ENCODE data around the gene VEZF1.
A peak's percentile ranks its signal among the peaks of the same experiment; 100 is the strongest.

VEZF1 gene

DNA sequence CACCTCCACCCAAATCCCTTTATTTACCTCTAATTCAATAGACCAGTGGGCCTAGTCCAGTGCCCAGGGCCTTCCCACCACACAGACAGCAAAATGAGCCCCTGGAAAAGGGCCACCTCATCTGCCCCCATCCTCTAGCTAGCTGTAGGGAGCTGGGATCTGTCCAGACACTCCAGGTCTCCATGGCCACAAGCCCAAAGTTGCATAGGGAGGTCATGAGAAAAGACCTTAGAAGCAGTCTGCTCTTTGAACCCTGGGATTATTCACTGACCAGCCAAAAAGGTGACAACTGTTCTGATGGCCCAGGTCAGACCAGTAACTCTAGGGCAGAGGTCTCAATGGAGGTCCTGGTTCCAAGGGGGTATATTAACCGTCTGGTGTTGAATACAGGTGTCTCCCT lies 34.8 kb downstream of the VEZF1 start:
- no peaks in the 10 kb centered on the region for H3K36me3 Mint-ChIP-seq (ENCODE audit: low read depth)
- peaks cover 82% of the 10 kb centered on the region for H3K4me1 Mint-ChIP-seq
- H3K27ac Mint-ChIP-seq: no peak overlapping the region
- no peak for TF ChIP-seq CTCF (IDR thresholded peaks at IDR 0.05)
- no peaks in the 10 kb centered on the region for H3K9me3 Mint-ChIP-seq
- no peak for DNase-seq
- peaks cover 15% of the 10 kb centered on the region for H3K27me3 Mint-ChIP-seq (ENCODE audit: low read depth, poor library complexity)
- H3K4me3 Mint-ChIP-seq: peak overlapping the region; percentile 89

DNA sequence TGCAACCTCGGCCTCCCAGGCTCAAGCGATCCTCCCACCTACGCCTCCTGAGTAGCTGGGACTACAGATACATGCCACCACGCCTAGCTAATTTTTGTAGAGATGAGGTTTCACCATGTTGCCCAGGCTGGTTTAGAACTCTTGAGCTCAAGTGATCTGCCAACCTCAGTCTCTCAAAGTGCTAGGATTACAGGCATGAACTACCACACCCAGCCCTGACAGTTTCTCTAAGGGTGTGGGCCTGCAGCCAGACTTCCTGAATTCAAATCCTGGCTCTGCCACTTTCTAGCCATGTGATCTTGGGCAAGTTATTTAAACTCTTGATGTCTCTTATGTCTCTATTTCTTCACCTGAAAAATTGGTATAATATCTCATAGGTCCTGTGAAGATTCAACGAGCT lies 38.4 kb downstream of the VEZF1 start:
- Mint-ChIP-seq H3K4me3 (no peak overlapping the region), H3K4me1 (peaks cover 86% of the 10 kb centered on the region), H3K27me3 (ENCODE audit: low read depth, poor library complexity) (peaks cover 8% of the 10 kb centered on the region), H3K36me3 (ENCODE audit: low read depth) (no peaks in the 10 kb centered on the region), H3K9me3 (no peaks in the 10 kb centered on the region), H3K27ac (no peak overlapping the region)
- no peak for TF ChIP-seq CTCF (IDR thresholded peaks at IDR 0.05)
- DNase-seq: no peak

GRCh38 chr17:57948555-57949420 lies 39.3 kb downstream of the VEZF1 start:
- H3K4me3 Mint-ChIP-seq: no peak overlapping the region
- H3K27me3 Mint-ChIP-seq (ENCODE audit: low read depth, poor library complexity): peaks cover 4% of the 10 kb centered on the region
- H3K9me3 Mint-ChIP-seq: no peaks in the 10 kb centered on the region
- TF ChIP-seq CTCF (IDR thresholded peaks at IDR 0.05): no peak
- DNase-seq: no peak
- no peaks in the 10 kb centered on the region for H3K36me3 Mint-ChIP-seq (ENCODE audit: low read depth)
- H3K27ac Mint-ChIP-seq: peak overlapping the region; percentile 4
- H3K4me1 Mint-ChIP-seq: peaks cover 85% of the 10 kb centered on the region

DNA sequence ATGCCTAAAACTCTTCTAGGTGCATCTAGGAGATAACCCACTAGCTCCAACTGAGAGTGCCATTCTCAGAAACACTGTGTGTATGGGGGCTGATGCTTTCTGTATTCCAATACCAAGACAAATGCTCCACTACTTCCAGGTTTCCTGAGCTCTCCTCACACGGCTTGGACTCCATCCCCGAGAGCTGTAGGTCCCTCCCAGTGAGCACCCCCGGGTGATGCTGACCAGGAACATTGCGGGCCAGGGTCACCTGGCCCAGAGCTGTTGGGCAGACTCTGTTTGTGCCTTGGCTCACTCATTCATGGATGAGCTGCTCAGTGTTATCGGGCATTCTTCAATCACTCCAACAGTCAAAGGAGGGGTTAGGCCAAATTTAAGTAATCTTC lies 39.9 kb downstream of the VEZF1 start:
- TF ChIP-seq CTCF (IDR thresholded peaks at IDR 0.05): no peak
- DNase-seq: no peak
- H3K27me3 Mint-ChIP-seq (ENCODE audit: low read depth, poor library complexity): peaks cover 7% of the 10 kb centered on the region
- H3K9me3 Mint-ChIP-seq: no peaks in the 10 kb centered on the region
- no peak overlapping the region for H3K27ac Mint-ChIP-seq
- H3K4me3 Mint-ChIP-seq: no peak overlapping the region
- peaks cover 85% of the 10 kb centered on the region for H3K4me1 Mint-ChIP-seq
- no peaks in the 10 kb centered on the region for H3K36me3 Mint-ChIP-seq (ENCODE audit: low read depth)

GRCh38 chr17:57947369-57947768 lies 40.7 kb downstream of the VEZF1 start:
- peaks cover 80% of the 10 kb centered on the region for H3K4me1 Mint-ChIP-seq
- peaks cover 7% of the 10 kb centered on the region for H3K27me3 Mint-ChIP-seq (ENCODE audit: low read depth, poor library complexity)
- no peak overlapping the region for H3K27ac Mint-ChIP-seq
- DNase-seq: no peak
- no peaks in the 10 kb centered on the region for H3K9me3 Mint-ChIP-seq
- H3K4me3 Mint-ChIP-seq: no peak overlapping the region
- TF ChIP-seq CTCF (IDR thresholded peaks at IDR 0.05): no peak
- H3K36me3 Mint-ChIP-seq (ENCODE audit: low read depth): no peaks in the 10 kb centered on the region

DNA sequence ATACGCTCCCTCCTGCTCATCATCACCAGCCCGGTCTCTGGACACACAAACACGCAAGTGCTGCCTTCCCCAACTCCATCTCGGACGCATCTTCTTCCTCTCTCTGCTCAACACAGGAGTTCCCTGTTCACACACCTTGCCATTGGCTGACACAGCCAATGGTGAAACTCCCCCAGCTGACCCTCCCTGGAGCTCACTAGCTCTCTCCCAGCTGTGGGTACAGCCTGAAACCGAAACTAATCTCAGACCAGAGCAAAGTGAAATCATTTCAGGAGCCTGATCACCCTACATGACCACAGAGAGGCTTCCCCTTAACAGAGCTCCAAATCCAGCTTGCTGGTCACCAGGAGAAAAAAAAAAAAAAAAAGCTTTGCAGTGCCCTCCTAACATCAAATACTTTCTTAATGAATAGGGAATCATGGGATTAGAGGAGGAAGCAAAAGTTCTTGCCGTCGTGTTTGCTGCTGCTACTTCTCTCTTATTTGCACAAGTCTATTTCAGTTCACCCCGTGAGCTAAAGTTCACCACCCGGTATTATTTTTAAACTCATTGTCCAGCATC lies 41.2 kb downstream of the VEZF1 start:
- Mint-ChIP-seq H3K36me3 (ENCODE audit: low read depth) (no peaks in the 10 kb centered on the region), H3K4me3 (peak overlapping the region; percentile 53), H3K27ac (no peak overlapping the region), H3K4me1 (peaks cover 81% of the 10 kb centered on the region), H3K9me3 (no peaks in the 10 kb centered on the region), H3K27me3 (ENCODE audit: low read depth, poor library complexity) (peaks cover 12% of the 10 kb centered on the region)
- no peak for DNase-seq
- no peak for TF ChIP-seq CTCF (IDR thresholded peaks at IDR 0.05)
